ENCODE results near the gene RAP1GDS1. TPM values are rescaled to one million over a fixed set of nuclear protein-coding genes. Genes with fewer than 3 reads are reported as not detected.
A peak's percentile ranks its signal among the peaks of the same experiment; 100 is the strongest.

RAP1GDS1 gene
- 37.0 TPM for total RNA-seq
- long read RNA-seq, transcript RAP1GDS1-202 (15 exons, 2,092 nt) = minor isoform, 6 of 55 reads
- long read RNA-seq, transcript RAP1GDS1-205 (15 exons, 3,681 nt) = major isoform, 31 of 55 reads
- long read RNA-seq, partial matches to known transcripts = 1 of 55 reads
- long read RNA-seq, other reads (novel, unspliced or antisense) = 8 of 55 reads

- peak within 1 kb of the TSS; percentile 98 for H3K27ac ChIP-seq
- TF ChIP-seq, protein P1, sequence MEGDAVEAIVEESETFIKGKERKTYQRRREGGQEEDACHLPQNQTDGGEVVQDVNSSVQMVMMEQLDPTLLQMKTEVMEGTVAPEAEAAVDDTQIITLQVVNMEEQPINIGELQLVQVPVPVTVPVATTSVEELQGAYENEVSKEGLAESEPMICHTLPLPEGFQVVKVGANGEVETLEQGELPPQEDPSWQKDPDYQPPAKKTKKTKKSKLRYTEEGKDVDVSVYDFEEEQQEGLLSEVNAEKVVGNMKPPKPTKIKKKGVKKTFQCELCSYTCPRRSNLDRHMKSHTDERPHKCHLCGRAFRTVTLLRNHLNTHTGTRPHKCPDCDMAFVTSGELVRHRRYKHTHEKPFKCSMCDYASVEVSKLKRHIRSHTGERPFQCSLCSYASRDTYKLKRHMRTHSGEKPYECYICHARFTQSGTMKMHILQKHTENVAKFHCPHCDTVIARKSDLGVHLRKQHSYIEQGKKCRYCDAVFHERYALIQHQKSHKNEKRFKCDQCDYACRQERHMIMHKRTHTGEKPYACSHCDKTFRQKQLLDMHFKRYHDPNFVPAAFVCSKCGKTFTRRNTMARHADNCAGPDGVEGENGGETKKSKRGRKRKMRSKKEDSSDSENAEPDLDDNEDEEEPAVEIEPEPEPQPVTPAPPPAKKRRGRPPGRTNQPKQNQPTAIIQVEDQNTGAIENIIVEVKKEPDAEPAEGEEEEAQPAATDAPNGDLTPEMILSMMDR (IDR thresholded peaks at IDR 0.05) = no peak
- intact Hi-C loops (cut with DNase I) = no loop called here
These were observed at the start of gene RAP1GDS1 for GRCh38 chr4:98260579-98261404. Gene RAP1GDS1 (plus strand): TSS chr4:98261384. CDS start chr4:98261566, 182 bp downstream.

DNA sequence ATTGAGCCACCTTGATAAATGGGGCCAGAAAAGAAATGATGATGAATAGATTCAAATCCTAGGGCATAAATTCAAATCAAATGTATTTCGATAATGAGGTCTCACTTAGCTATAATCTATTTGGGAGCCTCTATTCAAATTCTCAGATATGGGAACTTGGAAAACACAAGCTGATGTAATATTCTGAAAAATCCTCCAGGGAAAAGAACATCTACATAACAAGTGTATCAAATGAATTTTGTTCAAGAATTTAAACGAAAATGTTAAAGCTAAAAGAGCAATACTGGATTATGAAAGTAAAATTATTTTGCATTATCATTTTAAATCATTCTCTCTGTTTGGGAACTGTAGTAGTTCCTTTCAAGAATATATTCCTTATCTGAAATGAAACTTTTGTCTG lies 38.9 kb upstream of the RAP1GDS1 start:
- DNase-seq (no peak), ATAC-seq (no peak)
- H3K9me3 ChIP-seq = no peaks in the 10 kb centered on the region
- no peaks in the 10 kb centered on the region for H3K27me3 ChIP-seq (ENCODE audit: low read depth)
- no peak overlapping the region for H3K27ac ChIP-seq
- intact Hi-C loops (cut with DNase I) = no loop called here
- H3K4me1 ChIP-seq = no peaks in the 10 kb centered on the region
- TF ChIP-seq, protein P1 (IDR thresholded peaks at IDR 0.05) = no peak
- no peak overlapping the region for H3K4me3 ChIP-seq
- no peaks in the 10 kb centered on the region for H3K36me3 ChIP-seq

More at GRCh38 chr4:98260579-98261404, at the start of gene RAP1GDS1:
- peak; percentile 98 for DNase-seq
- peak; percentile 97 to 98 for ATAC-seq
- peak within 1 kb of the TSS; percentile 80 for H3K4me3 ChIP-seq
- peaks cover 23% of the 10 kb centered on the region for H3K4me1 ChIP-seq
- no peaks in the 10 kb centered on the region for H3K27me3 ChIP-seq (ENCODE audit: low read depth)
- no peaks in the 10 kb centered on the region for H3K9me3 ChIP-seq
- H3K36me3 ChIP-seq = no peaks in the 10 kb centered on the region

GRCh38 chr4:98226396-98226795 lies 34.8 kb upstream of the RAP1GDS1 start:
- intact Hi-C loops (cut with DNase I) = no loop called here
- Histone ChIP-seq H3K4me1 (no peaks in the 10 kb centered on the region), H3K27ac (no peak overlapping the region), H3K9me3 (no peaks in the 10 kb centered on the region), H3K27me3 (ENCODE audit: low read depth) (no peaks in the 10 kb centered on the region), H3K4me3 (no peak overlapping the region), H3K36me3 (no peaks in the 10 kb centered on the region)
- DNase-seq (no peak), ATAC-seq (no peak)
- TF ChIP-seq, protein P1 (IDR thresholded peaks at IDR 0.05) = no peak

- H3K27ac ChIP-seq = no peak overlapping the region
- no peaks in the 10 kb centered on the region for H3K36me3 ChIP-seq
These were observed 30.2 kb upstream of the RAP1GDS1 start for GRCh38 chr4:98230961-98231360.

DNA sequence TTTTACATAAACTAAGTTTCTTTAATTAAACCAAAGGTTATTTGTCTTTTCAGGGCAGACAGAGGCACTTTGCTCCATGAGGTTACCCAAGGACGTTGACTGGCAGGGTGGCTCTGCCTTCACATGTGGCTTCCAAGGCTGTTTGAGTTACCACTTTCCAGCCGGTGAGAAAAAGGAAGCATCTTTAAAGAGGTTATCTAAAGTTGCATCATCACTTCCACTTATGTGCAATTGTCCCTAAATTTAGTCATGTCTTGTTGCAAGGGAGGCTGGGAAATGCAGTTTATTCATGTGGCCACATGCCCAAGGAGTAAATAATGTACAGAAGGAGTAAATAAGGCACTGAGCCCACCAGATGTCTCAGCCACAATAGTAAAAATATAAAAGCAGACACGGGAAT lies 29.0 kb upstream of the RAP1GDS1 start:
- intact Hi-C loops (cut with DNase I) = no loop called here
- Histone ChIP-seq H3K27me3 (ENCODE audit: low read depth) (no peaks in the 10 kb centered on the region), H3K4me1 (no peaks in the 10 kb centered on the region), H3K4me3 (no peak overlapping the region), H3K9me3 (no peaks in the 10 kb centered on the region), H3K36me3 (no peaks in the 10 kb centered on the region), H3K27ac (no peak overlapping the region)
- TF ChIP-seq, protein P1 (IDR thresholded peaks at IDR 0.05) = no peak
- DNase-seq = no peak
- ATAC-seq = no peak

More at GRCh38 chr4:98230961-98231360, 30.2 kb upstream of the RAP1GDS1 start:
- H3K4me1 ChIP-seq = no peaks in the 10 kb centered on the region
- ATAC-seq = no peak
- intact Hi-C loops (cut with DNase I) = no loop called here
- H3K9me3 ChIP-seq = no peaks in the 10 kb centered on the region
- no peak for DNase-seq
- H3K27me3 ChIP-seq (ENCODE audit: low read depth) = no peaks in the 10 kb centered on the region
- H3K4me3 ChIP-seq = no peak overlapping the region
- TF ChIP-seq, protein P1 (IDR thresholded peaks at IDR 0.05) = no peak

All from lower lobe of right lung (tissue), 2 donors.